COLO829 (cell line): ENCODE results near the gene LBP.
A peak's percentile ranks its signal among the peaks of the same experiment; 100 is the strongest.
"Not testable (repeated sequence)": the region's sequence is repeated elsewhere in the genome, so short reads cannot be mapped to it uniquely, and the experiment has no call there.

Experiments used
- DNase-seq: peaks from one replicate; pipeline ENCODE4 v3.0.0; 2012; ENCODE audit warnings: low spot score

Gene LBP

GRCh38 chr20:38349856-38350255 lies 3.6 kb downstream of the LBP start:
- DNase-seq, result no peak

- no peak for DNase-seq
Measured at GRCh38 chr20:38350879-38351775, 4.8 kb downstream of the LBP start.

DNA sequence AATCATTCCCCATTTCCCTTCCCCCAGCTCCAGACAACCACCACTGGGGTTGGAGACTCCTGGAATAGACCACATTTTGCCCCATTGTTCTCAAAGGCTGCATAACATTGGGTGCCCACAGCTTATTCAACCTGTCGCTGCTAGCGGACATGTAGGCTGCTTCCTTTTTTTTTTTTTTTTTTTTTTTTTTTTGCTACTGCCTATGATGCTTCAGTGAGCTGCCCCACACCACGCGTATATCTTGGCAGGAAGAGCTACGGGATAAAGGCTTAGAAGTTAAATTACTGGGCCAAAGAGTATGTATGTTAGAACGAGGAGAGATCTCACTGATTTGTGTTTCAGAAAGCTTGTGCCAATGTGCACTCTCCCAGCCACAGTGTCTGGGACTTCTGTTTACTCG lies 7.0 kb downstream of the LBP start:
- DNase-seq, result no peak

DNA sequence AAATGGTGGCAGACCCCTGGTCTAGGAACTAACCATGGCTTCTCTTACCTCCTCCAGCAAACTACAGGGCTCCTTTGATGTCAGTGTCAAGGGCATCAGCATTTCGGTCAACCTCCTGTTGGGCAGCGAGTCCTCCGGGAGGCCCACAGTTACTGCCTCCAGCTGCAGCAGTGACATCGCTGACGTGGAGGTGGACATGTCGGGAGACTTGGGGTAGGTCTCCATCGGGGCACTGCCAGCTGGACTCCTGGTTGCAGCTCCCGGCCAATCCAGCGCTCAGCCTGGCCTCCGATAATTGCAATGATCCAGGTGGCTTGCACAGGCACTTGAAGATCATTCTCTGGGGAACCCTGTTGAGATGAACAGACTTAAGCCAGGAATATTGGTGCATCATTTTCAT lies 7.9 kb downstream of the LBP start:
- DNase-seq, result no peak

DNA sequence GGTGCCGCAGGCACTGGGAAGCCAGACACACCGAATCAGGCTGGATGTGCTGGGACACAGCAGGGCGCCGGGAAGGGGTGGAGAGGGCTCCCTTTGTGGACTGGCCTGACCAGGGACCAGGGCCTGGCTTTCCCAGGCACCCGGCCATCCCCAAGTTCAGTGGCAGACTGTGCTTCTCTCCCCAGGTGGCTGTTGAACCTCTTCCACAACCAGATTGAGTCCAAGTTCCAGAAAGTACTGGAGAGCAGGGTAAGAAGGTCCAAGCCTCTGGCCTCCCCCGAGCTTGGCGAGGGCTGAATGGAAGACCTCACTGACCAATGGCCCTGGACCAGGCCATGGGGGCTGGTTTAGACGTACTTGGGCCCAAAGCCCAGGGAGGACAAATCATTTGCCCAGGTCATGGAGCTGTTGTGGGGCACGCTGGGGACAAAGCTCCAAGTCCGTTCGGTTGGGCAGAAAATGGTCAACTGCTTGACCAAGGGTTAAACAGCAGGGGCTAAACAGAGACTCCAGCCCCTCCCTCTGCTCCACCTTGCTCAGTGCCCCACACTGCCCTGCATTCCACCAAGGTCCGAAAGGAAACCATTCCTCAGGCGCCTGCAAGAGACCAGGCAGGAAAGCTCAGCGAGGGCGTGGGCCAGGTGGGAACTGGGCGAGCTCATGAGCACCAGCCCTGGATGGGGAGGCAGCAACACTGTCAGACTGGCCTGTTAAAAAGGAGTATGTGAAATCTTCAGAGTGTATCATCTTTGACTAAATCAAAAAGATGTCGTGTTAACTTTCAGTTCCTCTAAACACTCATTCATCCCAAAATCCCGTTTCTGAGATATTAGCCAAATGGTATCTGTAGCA lies 9.1 kb downstream of the LBP start:
- no peak for DNase-seq

DNA sequence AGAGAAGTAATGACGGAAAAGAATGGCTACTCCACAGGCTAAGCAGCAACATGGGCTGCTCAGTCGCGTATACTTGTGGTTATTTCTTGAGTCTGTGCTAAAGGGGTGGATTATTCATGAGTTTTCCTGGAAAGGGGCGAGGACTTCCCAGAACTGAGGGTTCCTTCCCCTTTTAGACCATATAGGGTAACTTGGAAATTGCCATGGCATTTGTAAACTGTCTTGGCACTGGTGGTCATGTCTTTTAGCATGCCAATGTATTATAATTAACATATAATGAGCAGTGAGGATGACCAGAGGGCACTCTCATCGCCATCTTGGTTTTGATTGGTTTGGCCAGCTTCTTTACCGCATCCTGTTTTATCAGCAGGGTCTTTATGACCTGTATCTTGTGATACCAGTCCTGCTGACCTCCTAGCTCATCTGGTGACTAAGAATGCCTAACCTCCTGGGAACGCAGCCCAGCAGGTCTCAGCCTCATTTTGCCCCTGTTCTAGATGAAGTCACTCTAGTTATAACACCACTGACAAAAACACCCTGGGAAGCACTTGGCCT lies 11.4 kb downstream of the LBP start:
- no peak for DNase-seq

- DNase-seq, result no peak
Measured at GRCh38 chr20:38358556-38358955, 12.3 kb downstream of the LBP start.

GRCh38 chr20:38363004-38363747 lies 16.9 kb downstream of the LBP start:
- no peak for DNase-seq

- peak; percentile 29 for DNase-seq
Measured at GRCh38 chr20:38369389-38369788, 23.1 kb downstream of the LBP start.

DNA sequence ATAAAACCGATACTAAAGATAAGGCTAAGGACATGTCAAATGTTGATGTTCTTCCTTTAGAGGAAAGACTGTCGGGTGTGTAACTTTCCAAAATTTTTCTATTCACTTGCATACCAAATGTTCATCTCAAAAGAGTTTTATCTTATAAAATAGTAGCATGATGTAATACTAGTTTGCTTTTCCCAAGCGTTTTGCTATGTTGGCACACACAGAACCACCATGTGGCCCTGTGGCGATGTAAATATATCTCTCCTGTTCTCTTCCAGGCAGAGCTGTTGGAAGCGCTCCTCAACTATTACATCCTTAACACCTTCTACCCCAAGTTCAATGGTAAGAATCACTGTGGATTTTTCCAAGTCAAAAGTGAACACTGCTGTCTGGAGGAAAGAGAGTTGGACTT lies 26.5 kb downstream of the LBP start:
- DNase-seq, result no peak

DNA sequence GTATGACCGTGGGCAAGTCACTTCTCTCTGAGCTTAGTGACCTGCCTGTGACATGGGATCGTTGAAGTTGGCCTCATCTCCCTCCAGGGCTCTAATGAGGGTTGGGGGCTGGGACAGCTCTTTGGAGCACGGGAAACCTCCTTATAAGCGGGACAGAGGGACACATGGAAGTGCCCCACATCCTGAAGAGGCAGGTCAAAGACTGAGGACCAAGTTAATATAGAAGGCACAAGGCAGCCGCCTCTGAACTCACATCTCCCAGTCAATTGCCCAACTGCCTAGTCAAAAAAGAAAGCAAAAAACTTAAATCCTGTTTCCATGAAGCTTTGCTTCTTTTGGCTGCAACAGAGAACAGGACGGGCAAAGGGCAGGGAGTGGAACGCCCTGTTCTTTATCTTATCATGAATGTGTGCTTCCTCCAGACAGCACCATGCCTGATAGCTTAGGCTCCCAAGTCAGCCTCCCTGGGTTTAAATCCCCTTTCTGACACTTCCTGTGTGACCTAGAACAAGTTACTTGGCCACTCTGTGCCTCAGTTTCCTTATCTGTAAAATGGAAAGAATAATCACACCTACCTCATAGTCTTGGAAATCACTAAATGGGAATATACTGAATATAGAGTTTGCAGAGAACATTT lies 27.1 kb downstream of the LBP start:
- DNase-seq, result no peak

DNA sequence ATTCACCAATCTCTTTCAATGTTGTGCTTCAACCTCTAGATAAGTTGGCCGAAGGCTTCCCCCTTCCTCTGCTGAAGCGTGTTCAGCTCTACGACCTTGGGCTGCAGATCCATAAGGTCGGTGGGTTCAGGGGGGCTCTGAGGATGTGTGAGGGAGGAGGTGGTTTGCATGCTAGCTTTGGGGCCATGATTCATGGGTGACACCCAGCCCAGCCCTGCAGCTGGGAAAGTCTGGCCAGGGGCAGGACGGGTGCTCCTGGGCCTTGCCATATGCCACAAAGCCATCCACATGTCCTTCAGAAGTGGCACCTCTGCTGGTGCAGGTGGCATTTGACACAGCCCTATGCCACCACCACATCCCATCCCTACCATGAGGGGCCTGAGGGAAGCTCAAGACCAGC lies 27.6 kb downstream of the LBP start:
- DNase-seq, result no peak

GRCh38 chr20:38377039-38377685 lies 30.9 kb downstream of the LBP start:
- peak; percentile 49 for DNase-seq

GRCh38 chr20:38377838-38378237 lies 31.6 kb downstream of the LBP start:
- not testable (repeated sequence) for DNase-seq

DNA sequence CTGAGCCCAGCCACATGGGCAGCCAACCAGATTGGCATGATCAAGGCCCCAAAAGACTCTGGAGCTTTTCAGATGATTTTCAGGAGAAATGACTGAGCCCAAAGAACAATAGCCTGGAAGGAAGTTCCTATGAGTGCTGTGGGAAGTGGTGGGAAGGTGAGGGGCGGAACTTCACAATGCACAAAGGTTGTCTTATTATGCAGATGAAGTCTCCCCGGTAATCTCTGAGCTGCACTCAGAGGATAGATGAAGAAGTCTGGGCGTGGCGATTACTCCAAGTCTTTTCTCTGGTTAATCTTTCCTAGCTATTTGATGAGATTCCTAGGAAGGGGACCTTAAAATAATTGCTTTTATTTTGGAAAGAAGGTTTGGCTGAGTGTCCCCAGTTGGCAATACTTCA lies 36.9 kb downstream of the LBP start:
- DNase-seq, result no peak

DNA sequence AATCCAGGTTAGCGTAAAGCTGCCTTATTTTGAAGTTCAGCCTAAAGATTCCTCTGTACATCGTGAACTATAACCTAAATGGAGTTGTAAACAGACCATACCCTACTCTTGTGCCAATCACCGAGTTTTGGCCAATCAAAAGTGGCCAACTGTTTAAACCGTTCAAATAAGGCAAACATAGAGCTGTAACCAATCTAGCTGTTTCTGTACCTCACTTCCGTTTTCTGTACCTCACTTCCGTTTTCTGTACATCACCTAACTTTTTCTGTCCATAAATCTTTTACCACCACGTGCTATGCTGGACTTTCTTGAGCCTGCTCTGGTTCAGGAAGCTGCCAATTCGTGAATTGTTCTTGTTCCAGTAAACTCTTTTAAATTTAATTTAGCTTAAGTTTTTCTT lies 39.7 kb downstream of the LBP start:
- DNase-seq, result no peak

DNA sequence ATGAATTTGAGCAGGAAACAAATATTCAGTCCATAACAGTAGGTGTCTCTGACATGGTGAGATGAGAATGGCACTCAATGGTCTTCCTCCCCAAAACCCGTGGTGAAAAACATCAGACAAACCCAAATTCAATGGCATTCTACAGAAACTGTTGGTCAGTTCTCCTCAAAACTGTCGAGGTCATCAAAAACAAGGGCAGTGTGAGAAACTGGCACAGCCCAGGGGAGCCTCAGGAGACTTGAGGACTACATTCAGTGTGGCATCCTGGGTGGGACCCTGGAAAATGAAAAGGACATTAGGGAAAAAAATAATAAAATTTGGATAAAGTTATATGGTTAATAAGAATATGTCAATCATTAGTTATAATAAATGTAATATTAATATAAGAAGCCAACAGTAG lies 40.6 kb downstream of the LBP start:
- DNase-seq, result no peak

- no peak for DNase-seq
Measured at GRCh38 chr20:38387953-38388352, 41.7 kb downstream of the LBP start.

DNA sequence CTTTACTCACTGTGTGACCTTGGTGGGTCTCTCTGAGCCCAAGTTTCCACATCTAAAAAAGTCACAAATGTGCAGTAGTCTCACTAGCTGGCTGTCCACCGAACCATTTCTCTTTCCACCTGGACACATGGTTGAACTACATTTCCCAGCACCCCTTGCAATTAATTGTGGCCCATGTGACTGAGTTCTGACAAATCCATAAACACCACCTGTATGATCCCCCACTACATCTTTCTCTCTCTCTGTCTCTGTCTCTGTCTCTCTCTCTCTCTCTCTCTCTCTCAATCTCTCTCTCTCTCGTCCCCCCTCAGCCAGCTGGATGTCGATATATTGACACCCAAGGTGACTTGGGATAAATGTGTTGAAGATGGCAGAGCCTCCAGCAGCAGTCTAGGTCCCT lies 46.1 kb downstream of the LBP start:
- DNase-seq, result no peak

DNA sequence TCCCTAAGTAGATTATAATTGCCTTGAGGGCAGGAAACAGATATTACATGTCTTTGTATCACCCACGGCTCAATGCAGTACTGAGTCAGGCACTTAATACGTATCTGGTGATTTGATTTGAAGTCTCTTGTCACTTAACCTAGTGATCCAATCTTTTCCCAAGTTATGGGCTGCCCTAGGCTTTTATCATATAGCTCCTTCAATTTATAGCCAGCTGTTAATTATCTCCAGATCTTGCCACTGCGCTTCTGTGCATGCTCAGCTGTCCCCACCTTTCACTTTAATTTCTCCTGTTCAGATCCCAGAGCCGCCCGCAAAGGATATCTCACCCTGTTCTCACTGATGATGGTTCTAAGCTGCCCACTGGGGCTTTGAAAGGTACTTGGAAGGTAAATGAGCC lies 47.0 kb downstream of the LBP start:
- no peak for DNase-seq

GRCh38 chr20:38395165-38395564 lies 48.9 kb downstream of the LBP start:
- no peak for DNase-seq
